ENCODE data around the gene MBIP.

DNA sequence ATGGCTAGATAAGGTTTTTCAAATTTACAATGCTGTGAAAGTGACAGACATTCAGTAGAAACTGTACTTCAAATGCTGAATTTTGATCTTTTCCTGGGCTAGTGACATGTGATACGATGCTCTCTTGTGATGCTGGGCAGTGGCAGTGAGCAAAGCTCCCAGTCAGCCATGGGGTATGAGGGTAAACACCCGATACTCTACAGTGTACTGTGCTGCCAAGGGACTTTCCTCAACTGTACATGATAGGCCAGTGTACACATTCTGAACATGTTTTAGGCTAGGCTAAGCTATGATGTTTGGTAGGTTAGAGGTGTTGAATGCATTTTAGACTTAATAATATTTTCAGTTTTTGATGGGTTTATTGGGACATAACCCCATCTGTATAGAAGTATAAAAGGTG lies 17.6 kb downstream of the MBIP start:
- no peak for TF ChIP-seq TARDBP (IDR thresholded peaks at IDR 0.05)
- TF ChIP-seq FOXA1 (IDR thresholded peaks at IDR 0.05), result no peak
- TF ChIP-seq ELF4 (IDR thresholded peaks at IDR 0.05), result no peak
- TF ChIP-seq SUZ12 (IDR thresholded peaks at IDR 0.05), result no peak
- no peak for TF ChIP-seq SP1 (IDR thresholded peaks at IDR 0.05)
- TF ChIP-seq NFRKB (IDR thresholded peaks at IDR 0.05), result no peak
- TF ChIP-seq, protein P1, sequence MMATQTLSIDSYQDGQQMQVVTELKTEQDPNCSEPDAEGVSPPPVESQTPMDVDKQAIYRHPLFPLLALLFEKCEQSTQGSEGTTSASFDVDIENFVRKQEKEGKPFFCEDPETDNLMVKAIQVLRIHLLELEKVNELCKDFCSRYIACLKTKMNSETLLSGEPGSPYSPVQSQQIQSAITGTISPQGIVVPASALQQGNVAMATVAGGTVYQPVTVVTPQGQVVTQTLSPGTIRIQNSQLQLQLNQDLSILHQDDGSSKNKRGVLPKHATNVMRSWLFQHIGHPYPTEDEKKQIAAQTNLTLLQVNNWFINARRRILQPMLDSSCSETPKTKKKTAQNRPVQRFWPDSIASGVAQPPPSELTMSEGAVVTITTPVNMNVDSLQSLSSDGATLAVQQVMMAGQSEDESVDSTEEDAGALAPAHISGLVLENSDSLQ (IDR thresholded peaks at IDR 0.05), result no peak
- no peak for TF ChIP-seq BHLHE40 (IDR thresholded peaks at IDR 0.05; ENCODE audit: borderline replicate concordance)
- TF ChIP-seq CTBP1 (IDR thresholded peaks at IDR 0.05; ENCODE audit: borderline replicate concordance), result no peak
- TF ChIP-seq FOXM1 (IDR thresholded peaks at IDR 0.05; ENCODE audit: borderline replicate concordance), result no peak
- no peak for TF ChIP-seq ZNF384 (IDR thresholded peaks at IDR 0.05)
